ENCODE data around the gene CUL3.

Gene CUL3

DNA sequence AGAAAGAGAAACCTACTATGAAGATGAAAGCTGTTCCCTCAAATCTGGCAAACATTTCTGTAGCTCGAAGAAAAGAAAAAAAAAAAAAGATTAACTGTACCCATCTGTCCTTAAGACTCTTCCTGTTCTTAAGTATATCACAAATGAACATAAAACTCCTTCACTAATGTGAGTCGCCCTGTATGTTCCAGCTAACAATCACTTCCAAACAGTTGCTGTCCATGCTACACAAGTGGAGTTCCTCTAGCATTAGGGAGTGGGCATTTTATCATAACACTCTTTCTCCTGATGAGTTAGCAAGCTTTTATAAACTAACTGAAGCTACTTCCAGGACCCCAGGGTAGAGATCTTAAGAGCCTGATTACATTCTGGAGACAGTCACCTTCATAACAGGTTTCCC, 5.8 kb downstream of the CUL3 start:
- DNase-seq: no peak

DNA sequence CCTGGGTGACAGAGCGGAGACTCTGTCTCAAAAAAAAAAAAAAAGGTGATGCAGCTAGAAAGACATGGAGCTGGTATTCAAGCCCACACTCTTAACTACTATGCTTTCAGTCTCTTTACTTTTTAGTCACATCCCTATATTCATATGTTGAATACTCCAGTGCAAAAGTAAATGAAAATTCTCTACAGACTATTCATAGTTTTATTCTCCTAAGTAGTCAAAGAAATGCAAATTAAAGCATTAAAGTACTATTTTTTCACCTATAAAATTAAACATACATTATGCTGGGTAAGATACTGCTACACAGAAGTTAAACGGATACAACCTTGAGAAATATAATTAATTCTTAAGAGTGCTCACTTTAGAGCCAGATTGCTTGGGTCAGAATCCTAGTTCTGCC, 7.6 kb downstream of the CUL3 start:
- no peak for DNase-seq

DNA sequence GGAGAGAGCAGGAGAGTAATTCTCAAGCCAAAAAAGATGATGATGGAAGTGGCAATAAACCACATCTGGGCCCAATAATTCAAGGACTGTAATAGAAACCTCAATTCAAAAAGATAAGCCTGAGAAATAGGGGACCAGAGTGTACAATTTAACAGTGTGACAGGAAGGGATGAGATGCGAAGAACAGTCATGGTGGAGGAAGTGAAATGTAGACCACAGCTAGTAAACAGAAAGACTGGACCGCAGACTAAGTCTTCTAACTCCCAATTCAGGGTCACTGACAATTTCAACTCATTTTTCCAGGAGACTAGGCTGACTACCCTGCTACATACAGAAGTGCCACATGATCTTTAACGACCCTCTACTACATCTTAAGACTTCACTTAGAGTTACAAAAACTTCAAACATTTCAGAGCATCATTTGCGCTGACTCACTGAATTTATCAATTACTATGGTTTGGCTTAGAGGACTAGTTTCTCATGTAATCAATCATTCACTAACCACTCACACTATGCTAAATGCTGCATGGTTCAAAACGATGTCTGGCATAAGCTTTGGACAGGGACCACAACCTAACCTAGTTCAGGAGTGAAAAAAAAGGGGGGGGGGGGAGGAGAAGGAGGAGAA, 9.0 kb downstream of the CUL3 start:
- no peak for DNase-seq

DNA sequence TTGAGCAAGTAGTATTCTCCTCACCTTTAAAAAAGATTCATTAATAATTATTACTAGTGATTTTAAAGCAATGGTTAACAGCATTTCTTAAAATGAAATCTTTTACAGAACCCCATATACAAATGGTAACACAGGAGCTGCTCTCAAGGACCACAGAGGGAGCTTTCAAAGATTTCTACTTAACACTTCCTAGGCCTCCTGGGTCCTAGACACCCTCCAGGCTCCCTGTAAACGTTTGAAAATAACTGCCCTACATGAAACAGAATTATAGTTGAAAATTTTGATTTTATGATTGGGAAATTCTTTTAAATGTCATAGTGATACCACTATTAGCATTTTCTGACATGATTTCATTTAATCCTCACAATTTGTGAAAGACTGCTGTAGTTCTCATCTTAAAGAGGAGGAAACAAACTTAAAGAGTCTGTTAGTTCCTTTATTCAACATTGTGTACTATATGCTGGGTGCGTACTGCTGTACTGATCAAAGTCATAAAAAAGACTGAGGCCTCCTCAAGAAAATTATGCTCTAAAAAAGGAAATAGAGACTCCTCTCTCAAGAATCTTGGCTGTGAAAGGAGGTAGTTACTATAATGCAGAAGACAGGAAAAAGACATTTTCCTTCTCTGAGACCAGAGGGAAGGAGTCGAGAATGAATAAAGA, 10.6 kb downstream of the CUL3 start:
- DNase-seq: no peak

DNA sequence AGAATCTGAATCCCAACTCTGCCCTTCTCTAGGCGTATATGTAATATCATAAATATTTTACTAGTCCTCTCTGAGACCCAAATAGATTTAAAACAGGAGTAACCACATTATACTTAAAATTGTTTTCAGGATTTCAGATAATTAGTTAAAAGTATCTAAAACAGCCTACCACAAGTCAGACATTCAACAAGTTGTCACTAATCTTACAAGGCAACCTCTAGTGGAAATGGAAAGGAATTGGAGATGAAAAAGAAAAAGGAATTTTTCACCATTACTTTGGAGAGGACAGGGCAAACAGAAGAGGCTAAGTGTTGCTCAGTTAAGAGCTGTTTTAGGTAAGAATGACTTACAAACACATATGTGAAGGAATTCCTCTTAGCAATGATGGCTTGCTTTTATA, 11.4 kb downstream of the CUL3 start:
- DNase-seq: no peak

DNA sequence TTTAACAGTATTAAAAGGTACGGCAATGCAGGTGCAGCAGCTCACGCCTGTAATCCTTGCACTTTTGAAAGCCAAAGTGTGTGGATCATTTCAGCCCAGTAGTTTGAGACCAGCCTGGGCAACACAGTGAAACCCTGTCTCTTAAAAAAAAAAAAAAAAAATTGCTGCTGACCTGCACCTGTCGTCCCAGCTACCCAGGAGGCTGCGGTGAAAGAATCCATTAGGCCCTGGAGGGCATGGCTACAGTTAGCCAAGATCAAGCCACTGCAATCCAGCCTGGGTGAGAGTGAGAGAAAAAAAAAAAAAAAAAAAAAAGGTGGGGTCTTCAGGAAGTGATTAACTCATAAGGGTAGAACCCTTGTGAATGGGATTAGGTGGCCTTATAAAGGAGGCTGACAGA, 12.8 kb downstream of the CUL3 start:
- DNase-seq: no peak

DNA sequence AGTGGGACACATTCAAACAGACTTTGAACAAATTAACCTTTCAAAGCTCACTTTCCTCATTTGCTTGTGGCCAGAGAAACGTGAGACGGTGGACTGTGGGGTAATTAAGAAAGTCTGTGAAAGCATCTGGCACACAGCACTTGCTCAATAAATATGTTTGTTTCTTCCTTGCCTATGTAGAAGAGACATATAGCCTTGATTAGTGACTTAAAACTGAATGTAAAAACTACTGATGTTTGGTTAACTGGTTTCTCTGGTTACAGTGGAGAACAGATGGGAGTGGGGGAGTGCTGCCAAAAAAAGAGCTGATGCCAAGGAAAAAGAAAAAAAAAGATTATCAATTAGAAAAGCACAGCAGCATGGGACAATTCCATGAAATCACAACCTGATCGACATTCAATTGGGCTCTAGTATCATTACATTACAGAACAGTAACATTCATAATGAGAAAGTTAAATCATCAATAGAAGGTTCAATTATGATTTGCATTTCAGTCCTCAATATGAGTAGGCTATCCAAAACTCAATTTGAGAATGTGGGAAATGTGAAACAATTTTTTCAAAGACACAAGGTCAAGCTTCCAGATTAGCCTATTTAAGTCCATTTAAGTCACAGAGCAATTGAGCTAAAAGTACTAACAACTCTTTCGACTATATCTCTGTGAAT, 14.7 kb downstream of the CUL3 start:
- DNase-seq: no peak

DNA sequence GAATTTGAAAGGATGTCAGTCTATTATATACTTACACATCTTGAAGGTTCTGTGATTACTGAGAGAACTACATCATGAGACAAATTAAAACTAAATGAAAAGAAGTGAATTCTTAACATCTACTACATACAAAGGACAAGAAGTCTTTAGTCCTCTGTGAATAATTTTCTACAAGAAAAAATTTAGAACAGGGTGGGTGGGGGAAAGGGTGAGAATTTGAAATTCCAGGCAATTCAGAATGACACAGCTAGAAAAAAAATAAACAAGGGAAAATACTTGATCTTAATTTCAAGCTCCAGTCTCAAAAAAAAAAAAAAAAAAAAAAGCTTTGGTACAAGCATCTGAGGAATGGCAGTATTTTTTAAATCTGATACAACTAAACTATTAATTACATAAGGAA, 15.5 kb downstream of the CUL3 start:
- DNase-seq: no peak

DNA sequence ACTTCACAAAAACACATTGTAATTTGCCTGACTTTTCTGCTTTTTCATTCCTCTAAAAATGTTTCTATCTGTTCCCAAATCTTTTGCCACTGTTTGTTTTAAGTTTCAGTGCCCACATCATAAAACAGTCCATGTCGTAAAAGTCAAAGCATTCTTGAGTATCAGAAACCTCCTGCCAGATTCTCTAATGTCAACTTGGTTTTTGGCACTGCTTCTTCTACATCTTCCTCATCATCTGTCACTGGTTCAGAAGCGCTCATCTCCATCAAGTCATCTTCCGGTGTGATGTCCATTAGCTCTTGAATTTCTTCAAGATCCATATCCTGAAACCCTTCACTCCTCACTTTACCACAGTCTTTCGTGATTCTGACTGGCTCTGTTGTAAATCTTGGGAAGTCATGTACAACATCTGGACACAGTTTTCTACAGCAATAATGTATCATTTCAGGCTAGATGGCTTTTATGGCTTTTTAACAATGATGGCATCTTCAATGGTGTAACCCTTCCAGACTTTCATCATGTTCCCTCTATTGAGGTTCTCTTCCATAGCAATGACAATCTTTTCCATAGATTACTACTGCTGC, 19.6 kb downstream of the CUL3 start:
- DNase-seq: no peak

DNA sequence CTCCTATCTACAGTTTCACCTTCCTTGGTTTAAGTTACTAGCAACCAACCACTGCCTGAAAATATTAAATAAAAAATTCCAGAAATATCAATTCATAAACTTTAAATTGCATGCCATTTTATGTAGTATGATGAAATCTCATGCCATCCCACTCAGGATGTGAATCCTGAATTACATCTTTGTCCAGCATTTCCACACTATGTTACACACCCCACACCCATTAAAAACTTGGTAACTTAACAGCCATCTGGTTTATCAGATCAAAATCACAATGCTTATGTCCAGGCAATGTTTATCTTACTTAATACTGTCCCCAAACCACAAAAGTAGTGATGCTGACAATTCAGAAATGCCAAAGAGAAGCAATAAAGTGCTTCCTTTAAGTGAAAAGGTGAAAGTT, 21.6 kb downstream of the CUL3 start:
- no peak for DNase-seq

DNA sequence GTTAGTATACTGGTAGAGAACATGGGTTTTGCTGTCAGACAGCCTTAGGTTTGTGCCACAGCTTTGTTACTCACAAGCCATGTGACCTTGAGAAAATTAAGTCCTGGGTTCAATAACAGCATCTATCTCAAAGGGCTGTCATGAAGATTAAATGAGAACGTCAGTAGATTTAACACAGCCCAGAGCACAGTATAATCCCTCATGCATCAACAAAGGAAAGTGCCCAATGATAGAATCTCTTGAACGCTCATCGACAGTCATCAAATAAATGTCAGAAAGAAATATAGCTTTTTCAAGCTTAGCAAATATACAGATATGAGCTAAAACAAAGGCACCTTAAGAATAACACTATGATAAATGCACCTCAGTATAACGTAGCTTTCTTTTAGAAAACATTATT, 22.3 kb downstream of the CUL3 start:
- DNase-seq: no peak

DNA sequence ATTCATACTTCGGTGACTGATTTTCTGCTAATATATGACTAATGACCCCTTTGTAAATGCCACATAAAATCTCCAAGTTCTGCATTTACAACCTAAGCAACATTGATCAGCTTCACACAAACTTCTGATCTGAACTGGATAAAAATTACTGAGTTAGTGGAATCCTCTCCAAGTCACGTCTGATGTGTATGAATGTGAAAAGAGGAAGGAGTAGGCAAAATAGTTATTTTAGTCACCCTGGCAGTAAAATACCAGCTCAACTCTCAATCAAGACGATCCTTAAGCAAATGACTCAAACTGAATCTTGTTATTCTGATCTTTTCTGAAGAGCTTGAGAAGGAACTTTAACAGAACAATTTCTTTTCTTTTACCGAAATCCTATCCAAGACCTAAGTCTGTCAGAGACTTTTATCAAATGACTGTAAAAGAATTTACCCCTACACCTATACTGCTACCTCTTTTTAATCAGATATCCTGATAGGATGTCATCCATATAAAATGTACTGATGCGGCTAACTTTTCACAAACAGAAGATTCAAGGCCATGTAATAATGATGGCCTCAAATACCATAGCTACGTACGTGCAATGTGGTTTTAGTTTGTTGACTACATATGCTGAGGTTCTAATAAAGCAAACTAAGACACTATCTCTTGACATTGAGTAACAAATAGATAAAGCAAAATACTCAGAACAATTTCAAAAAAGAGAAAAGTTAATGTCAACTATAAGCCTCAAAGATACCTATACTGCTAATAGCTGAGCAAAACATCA, 23.7 kb downstream of the CUL3 start:
- no peak for DNase-seq

DNA sequence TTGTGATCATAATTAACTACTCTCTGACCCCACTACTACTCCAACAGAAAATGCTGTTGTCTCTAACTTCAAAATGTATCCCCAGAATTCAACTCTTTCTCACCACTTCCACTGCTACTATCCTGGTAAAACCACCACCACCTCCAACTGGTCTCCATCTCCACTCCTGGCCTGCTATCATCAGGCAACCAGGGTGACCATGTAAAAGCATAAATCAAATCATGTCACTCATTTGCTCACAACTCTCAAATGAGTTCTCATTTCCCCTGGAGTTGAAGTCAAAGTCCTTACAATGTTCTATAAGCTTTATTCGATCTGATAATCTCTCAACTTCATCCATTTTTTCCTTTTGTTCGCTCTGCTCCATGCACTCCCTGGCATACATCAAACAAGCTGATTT, 24.6 kb downstream of the CUL3 start:
- no peak for DNase-seq

DNA sequence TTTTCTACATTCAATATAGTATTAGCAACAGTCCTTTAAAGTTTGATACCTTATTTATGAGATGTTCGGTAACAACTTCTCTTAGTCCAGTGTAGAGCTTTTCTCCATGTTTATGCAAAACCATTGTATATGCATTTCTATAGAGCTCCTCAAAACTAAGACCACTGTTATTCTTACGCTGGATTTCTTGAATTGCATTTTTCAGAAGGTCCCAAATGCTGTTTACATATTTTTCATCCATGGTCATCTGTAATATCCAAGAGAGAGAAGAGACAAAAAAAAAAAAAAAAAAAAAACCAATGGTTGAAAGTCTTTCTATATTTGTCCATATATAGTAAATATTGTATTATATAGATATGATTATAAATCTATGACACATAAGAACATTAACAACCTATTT, 27.6 kb downstream of the CUL3 start:
- no peak for DNase-seq

DNA sequence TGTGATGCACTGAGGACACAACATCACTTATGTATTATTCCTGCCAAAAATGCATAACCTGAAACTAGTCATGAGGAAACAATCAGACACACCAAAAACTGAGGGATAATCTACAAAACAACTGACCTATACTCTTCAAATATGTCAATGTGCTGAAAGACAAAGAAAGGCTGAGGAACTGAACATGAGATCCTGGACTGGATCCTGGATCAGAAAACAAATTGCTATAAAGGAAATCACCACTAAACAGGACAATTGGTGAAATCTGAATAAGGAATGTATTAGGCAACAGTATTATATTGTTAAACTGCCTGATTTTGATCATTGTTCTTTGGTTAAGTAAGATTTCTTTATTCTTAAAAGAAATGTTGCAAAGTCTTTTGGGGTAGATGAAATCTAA, 28.8 kb downstream of the CUL3 start:
- no peak for DNase-seq

DNA sequence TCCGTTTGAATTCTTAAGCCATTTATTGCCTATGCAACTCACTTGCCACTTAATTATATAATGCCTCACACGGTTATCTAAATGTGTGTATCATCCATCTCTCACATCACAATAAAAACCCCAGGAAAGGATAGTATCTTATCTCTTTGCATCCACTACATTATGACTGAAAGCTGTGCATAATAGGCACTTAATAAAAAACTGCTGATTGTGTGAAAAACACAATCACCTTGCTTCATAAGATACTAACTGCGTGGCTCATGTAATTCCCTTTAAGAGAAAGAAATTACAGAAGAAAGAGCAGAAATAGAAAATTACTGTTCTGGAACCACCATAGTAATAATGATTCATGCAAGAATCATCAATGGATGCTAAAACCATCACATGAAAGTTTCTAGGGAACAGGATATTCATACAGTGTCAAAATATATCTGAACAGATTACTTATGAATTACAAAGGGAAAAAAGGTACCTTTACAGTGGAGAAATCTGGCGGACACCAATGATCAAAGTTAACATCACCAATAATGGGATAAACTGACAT, 29.3 kb downstream of the CUL3 start:
- DNase-seq: no peak

DNA sequence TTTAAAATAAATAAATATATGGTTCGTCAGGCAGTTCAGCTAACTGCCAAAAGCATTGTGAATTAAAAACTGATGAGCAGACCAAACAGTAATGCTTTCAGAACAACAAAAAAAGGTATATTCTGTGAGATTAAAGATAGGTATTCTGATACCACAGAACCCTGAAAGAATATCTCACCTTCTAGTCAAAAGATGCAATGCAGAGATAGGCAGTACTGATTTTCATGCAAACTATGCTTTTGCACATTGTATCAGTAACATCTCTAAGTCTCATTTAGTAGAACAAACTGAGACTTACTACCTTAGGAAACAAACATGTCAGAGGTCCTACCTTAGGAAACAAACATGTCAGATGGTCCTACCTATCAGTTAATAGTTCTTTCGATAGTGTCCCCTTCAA, 32.4 kb downstream of the CUL3 start:
- DNase-seq: no peak

DNA sequence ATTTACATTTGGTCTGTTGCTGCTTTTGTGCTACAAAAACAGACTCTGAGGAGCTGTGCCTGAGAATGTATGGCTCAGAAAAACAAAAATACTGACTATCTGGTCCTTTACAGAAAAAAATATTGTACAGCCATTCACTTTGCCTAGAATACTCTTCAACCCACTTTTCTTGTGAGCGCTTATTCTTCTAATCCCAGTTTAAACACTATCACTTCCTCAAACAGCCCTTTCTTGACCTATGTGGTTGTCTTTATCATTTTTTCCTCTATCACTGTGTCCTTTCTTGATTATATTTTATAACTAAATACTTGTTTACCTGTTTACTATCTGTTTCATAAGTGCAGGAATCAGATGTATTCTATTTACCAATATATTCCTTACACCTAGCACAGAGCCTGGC, 33.5 kb downstream of the CUL3 start:
- DNase-seq: no peak

DNA sequence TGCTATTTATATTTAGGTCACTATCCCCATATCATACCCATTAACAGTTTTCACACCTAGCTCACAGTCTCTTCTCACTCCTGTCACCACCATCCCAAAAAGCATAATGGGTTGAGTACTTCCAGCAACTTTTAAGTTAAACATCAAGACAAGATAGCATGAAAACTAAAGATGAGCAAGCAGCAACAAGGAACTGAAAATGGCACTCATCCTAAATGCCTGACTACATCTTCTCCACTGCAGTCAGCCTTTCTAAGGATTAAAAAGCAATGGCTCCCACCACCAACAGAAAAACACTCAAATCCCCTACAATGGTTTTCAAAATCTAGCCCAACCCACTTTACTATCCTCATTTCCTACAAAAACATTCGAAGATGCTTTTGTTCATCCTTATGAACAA, 38.2 kb downstream of the CUL3 start:
- DNase-seq: no peak

DNA sequence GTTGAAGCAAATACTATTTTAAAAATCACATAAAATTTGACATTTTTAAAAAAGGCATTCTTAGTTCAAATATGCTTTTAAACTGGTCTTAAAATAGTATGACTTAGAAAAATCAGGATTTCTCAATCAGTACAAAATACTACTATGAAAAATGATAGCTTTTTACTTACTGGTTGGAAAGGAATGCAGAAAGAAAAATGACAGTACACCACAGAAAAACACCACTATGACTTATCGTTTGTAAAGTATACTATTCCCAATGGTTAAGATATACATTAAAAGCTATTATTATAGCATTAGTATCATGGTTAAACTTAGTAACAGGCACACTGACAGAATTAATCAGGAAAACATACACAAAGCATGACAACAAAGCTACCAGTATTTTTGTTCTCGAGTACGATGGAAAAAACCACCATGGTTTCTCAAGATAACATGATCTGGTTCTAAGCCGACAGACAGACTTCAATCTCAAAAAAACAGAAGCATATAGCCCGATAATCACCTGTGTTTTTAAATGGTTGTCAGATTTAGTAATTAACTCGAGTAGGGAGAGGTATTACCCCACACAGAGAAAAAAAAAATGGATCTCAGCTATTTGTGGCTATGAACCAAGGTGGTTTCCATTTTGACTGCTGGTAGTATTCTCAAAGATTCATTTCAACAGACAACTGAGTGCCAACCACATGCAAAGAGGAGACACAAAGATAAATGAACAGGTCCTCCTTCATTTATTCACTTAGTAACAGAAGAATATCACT, 39.1 kb downstream of the CUL3 start:
- no peak for DNase-seq

DNA sequence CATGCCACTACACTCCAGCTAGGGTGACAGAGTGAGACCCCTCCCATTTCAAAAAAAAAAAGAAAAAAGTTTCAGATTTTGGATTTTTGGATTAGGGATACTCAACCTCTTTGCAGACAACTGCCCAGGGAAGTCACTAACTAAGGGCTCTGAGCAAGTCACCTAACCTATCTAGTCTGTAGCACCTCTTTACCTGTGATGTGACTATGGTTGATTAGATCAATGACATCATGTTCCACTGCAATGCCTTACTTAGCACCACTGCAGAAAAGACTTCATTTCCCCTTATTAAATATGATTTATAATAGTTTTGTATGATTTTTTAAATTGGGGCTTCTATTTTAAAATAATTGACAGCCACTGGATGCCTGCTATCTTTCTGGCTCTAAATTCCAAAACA, 41.2 kb downstream of the CUL3 start:
- no peak for DNase-seq

DNA sequence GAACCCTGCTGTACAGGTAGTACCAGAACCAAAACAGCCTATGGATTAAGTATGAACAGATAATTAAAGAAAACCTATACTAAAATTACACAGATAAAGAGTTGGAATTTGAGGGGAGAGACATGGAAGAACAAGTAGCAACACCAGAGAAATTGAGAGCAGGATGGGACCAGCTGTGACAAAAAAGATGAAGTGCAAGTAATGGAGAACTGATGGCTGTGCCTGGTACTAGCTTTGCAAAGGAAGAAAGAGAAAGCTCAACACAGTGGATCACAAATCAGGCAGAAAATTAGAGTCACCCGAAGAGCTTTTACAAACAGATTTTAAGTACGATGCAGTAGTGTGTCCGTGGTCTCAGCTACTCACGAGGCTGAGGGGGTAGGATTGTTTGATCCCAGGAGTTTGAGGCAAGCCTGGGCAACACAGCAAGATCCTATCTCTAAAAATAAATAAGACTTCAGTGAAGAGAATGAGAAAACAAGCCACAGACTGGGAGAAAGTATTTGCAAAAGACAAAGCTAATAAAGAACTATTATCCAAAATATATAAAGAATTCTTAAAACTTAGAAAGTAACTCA, 46.5 kb downstream of the CUL3 start:
- DNase-seq: no peak

Data from NCI-H524 treated with DMSO at 0.1 percent for 48 hours (cell line).